HepG2 (cell line): ENCODE measurements around the gene NMRAL1. TPM values are rescaled to one million over a fixed set of nuclear protein-coding genes. Genes with fewer than 3 reads are reported as not detected.

Experiments
- ARID2 ChIP-seq: sonication (generic); formaldehyde crosslinking; IDR thresholded peaks from 2 replicates; pipeline ENCODE4 v1.8.1; 2022; ENCODE audit warnings: mild to moderate bottlenecking, missing genetic modification reagents, borderline replicate concordance
- ATM ChIP-seq: fragments of 450-650 bp; IDR thresholded peaks from 2 replicates; pipeline ENCODE4 v1.7.1; 2017; ENCODE audit warnings: mild to moderate bottlenecking, borderline replicate concordance
- CBX2 ChIP-seq, 2 experiments: fragments of 200-600 bp in 1 of 2; sonication (generic); formaldehyde crosslinking in 1 of 2; IDR thresholded peaks; 2 replicates each; pipeline versions ENCODE4 v1.7.0 to v1.8.1; 2018 to 2022; ENCODE audit warnings: low read depth in 2 of 2, low read length in 1 of 2, mild to moderate bottlenecking in 1 of 2, missing genetic modification reagents in 1 of 2
- FOXP1 ChIP-seq, 2 experiments: fragments of 450-650 bp in 1 of 2; IDR thresholded peaks; 2 replicates each; pipeline ENCODE4 v1.6.1; 2017 to 2018; ENCODE audit warnings: antibody characterized with exemption in 1 of 2
- HES4 ChIP-seq: sonication (generic); formaldehyde crosslinking; IDR thresholded peaks from 2 replicates; pipeline ENCODE4 v1.9.0; 2021; ENCODE audit warnings: mild to moderate bottlenecking, missing genetic modification reagents, borderline replicate concordance
- JUND ChIP-seq: sonication (generic); formaldehyde crosslinking; IDR thresholded peaks from 2 replicates; pipeline ENCODE4 v1.8.0; 2022; ENCODE audit warnings: mild to moderate bottlenecking, missing genetic modification reagents
- KLF9 ChIP-seq: IDR thresholded peaks from 2 replicates; pipeline ENCODE4 v1.6.1; 2016; ENCODE audit warnings: low read depth
- MEF2D ChIP-seq: sonication (generic); formaldehyde crosslinking; IDR thresholded peaks from 2 replicates; pipeline ENCODE4 v1.5.1; 2020; ENCODE audit warnings: mild to moderate bottlenecking, missing genetic modification reagents
- SMAD1 ChIP-seq: sonication (generic); formaldehyde crosslinking; IDR thresholded peaks from 2 replicates; pipeline ENCODE4 v1.4.0; 2020; ENCODE audit warnings: missing genetic modification reagents, low read depth, mild to moderate bottlenecking, borderline replicate concordance
- TBP ChIP-seq: sonication (generic); formaldehyde crosslinking; IDR thresholded peaks from 2 replicates; pipeline ENCODE4 v1.5.0; 2020; ENCODE audit warnings: missing genetic modification reagents
- TBX3 ChIP-seq: fragments of 450-650 bp; IDR thresholded peaks from 2 replicates; pipeline ENCODE4 v1.6.1; 2017; ENCODE audit warnings: antibody characterized with exemption, mild to moderate bottlenecking, inconsistent platforms, borderline replicate concordance
- ZNF230 ChIP-seq: sonication (generic); formaldehyde crosslinking; IDR thresholded peaks from 2 replicates; pipeline ENCODE4 v1.4.0; 2020; ENCODE audit warnings: mild to moderate bottlenecking, missing genetic modification reagents
- ZNF274 ChIP-seq: sonication (generic); formaldehyde crosslinking; IDR thresholded peaks from 2 replicates; pipeline ENCODE4 v1.5.1; 2020; ENCODE audit warnings: mild to moderate bottlenecking, missing genetic modification reagents
- ZNF44 ChIP-seq: sonication (generic); formaldehyde crosslinking; IDR thresholded peaks from 2 replicates; pipeline ENCODE4 v1.5.1; 2020; ENCODE audit warnings: mild to moderate bottlenecking, missing genetic modification reagents
- ZNF446 ChIP-seq: sonication (generic); formaldehyde crosslinking; IDR thresholded peaks from 2 replicates; pipeline ENCODE4 v1.5.0; 2020; ENCODE audit warnings: mild to moderate bottlenecking, missing genetic modification reagents
- ZNF737 ChIP-seq: sonication (generic); formaldehyde crosslinking; IDR thresholded peaks from 2 replicates; pipeline ENCODE4 v1.5.0; 2020; ENCODE audit warnings: missing genetic modification reagents, mild to moderate bottlenecking, borderline replicate concordance
- ZNF775 ChIP-seq: sonication (generic); formaldehyde crosslinking; IDR thresholded peaks from 2 replicates; pipeline ENCODE4 v1.4.0; 2020; ENCODE audit warnings: missing genetic modification reagents, mild to moderate bottlenecking, moderate library complexity, borderline replicate concordance
- polyA plus RNA-seq, 8 experiments: library from polyadenylated mRNA; depleted of rRNA in 3 of 8; stranded (reverse) in 7 of 8; unstranded in 1 of 8; fragments of >200 nt; fragmentation: Illumina TruSeq in 4 of 8; extraction: Trizol in 4 of 8; gene quantifications; 2 replicates each; pipeline versions ENCODE4 v1.2.1 to v1.2.3, GENCODE V29; 2011 to 2016; ENCODE audit warnings: low read depth in 4 of 8, missing spikeins in 1 of 8, mixed read lengths in 1 of 8; ENCODE audit not compliant: insufficient read depth in 1 of 8
- total RNA-seq, 5 experiments: library from RNA; depleted of rRNA; stranded (reverse); fragments of >200 nt; fragmentation: Illumina TruSeq; extraction: Trizol; gene quantifications; 2 replicates each; pipeline ENCODE4 v1.2.3, GENCODE V29; 2016; ENCODE audit warnings: low read depth in 1 of 5
- TF ChIP-seq, protein P1 (sequence below): sonication (generic); formaldehyde crosslinking; IDR thresholded peaks from 2 replicates; pipeline ENCODE4 v1.4.0; 2020; ENCODE audit warnings: missing genetic modification reagents, borderline replicate concordance
- TF ChIP-seq, protein P2 (sequence below): sonication (generic); formaldehyde crosslinking; IDR thresholded peaks from 2 replicates; pipeline ENCODE4 v1.8.1; 2022; ENCODE audit warnings: mild to moderate bottlenecking, missing genetic modification reagents
- TF ChIP-seq, protein P3 (sequence below): sonication (generic); formaldehyde crosslinking; IDR thresholded peaks from 2 replicates; pipeline ENCODE4 v1.9.0; 2021; ENCODE audit warnings: missing genetic modification reagents, mild to moderate bottlenecking, borderline replicate concordance
- TF ChIP-seq, protein P4 (sequence below): sonication (generic); formaldehyde crosslinking; IDR thresholded peaks from 2 replicates; pipeline ENCODE4 v1.4.0; 2020; ENCODE audit warnings: missing genetic modification reagents
- TF ChIP-seq, protein P5 (sequence below): sonication (generic); formaldehyde crosslinking; conservative IDR thresholded peaks from 2 replicates; pipeline ENCODE4 v1.8.0; 2022; ENCODE audit warnings: missing genetic modification reagents

Gene NMRAL1
- total and polyA plus RNA-seq, 2 of the 13 experiments (the other 11 are each of a cell fraction or from before 2014, with no cell fraction given), result 30.8 to 33.1 TPM

DNA sequence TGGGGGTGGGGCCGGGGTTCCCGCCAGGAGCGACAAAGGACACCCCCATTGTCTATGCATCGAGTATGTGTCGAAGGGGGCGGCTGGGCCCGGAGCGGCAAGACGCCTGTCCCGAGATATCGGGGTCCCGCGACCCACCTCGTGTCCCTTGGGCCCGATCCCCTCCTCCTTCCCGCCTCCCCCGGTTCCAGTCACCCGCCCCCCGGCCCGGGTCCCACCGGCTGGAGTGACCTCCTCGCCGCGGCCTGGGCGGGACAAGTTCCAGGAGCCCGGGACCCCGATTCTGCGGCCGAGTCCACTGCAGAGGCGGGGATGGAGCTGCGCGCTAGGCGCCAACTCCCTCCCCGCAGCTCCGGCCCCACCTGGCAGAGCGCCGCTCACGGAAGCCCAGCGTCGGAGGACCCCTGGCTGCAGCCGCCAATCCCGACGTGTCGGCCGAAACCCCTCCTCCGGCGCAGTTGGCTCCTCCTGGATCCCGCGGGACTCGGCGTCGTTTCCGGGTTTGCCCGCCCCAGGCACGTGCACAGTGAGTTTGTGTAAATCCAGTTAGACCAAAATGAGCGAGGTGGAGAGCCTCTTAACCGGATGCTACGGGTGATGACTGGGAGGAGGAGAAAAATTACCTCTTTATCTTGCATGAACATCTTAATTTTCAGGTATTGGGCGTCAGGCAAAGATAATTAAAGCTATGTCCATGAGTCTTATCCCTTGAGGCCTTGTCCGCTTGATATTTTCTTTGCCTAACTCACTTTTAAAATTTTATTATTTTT lies at the start of gene NMRAL1 (continued):
- TF ChIP-seq, protein P1, sequence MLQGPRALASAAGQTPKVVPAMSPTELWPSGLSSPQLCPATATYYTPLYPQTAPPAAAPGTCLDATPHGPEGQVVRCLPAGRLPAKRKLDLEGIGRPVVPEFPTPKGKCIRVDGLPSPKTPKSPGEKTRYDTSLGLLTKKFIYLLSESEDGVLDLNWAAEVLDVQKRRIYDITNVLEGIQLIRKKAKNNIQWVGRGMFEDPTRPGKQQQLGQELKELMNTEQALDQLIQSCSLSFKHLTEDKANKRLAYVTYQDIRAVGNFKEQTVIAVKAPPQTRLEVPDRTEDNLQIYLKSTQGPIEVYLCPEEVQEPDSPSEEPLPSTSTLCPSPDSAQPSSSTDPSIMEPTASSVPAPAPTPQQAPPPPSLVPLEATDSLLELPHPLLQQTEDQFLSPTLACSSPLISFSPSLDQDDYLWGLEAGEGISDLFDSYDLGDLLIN (CRISPR knock-in tag), result no peak
- no peak for TF ChIP-seq ZNF775 (CRISPR knock-in tag)
- TF ChIP-seq, protein P2, sequence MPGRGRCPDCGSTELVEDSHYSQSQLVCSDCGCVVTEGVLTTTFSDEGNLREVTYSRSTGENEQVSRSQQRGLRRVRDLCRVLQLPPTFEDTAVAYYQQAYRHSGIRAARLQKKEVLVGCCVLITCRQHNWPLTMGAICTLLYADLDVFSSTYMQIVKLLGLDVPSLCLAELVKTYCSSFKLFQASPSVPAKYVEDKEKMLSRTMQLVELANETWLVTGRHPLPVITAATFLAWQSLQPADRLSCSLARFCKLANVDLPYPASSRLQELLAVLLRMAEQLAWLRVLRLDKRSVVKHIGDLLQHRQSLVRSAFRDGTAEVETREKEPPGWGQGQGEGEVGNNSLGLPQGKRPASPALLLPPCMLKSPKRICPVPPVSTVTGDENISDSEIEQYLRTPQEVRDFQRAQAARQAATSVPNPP, result no peak
- TF ChIP-seq HES4 (CRISPR knock-in tag), result no peak
- no peak for TF ChIP-seq TBP (CRISPR knock-in tag)
- TF ChIP-seq ATM, result no peak
- TF ChIP-seq JUND, result no peak
- TF ChIP-seq, protein P3, sequence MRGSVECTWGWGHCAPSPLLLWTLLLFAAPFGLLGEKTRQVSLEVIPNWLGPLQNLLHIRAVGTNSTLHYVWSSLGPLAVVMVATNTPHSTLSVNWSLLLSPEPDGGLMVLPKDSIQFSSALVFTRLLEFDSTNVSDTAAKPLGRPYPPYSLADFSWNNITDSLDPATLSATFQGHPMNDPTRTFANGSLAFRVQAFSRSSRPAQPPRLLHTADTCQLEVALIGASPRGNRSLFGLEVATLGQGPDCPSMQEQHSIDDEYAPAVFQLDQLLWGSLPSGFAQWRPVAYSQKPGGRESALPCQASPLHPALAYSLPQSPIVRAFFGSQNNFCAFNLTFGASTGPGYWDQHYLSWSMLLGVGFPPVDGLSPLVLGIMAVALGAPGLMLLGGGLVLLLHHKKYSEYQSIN, result no peak
- no peak for TF ChIP-seq SMAD1 (CRISPR knock-in tag)
- TF ChIP-seq ARID2 (CRISPR knock-in tag), result no peak
- no peak for TF ChIP-seq KLF9 (CRISPR knock-in tag)
- TF ChIP-seq, protein P4, sequence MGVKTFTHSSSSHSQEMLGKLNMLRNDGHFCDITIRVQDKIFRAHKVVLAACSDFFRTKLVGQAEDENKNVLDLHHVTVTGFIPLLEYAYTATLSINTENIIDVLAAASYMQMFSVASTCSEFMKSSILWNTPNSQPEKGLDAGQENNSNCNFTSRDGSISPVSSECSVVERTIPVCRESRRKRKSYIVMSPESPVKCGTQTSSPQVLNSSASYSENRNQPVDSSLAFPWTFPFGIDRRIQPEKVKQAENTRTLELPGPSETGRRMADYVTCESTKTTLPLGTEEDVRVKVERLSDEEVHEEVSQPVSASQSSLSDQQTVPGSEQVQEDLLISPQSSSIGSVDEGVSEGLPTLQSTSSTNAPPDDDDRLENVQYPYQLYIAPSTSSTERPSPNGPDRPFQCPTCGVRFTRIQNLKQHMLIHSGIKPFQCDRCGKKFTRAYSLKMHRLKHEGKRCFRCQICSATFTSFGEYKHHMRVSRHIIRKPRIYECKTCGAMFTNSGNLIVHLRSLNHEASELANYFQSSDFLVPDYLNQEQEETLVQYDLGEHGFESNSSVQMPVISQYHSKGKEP (CRISPR knock-in tag), result no peak
- no peak for TF ChIP-seq ZNF44 (CRISPR knock-in tag)
- TF ChIP-seq FOXP1 (IDR thresholded peaks at IDR 0.05), result no peak
- no peak for TF ChIP-seq FOXP1 (CRISPR knock-in tag; IDR thresholded peaks at IDR 0.05)
- no peak for TF ChIP-seq ZNF230 (CRISPR knock-in tag)
- no peak for TF ChIP-seq CBX2 (IDR thresholded peaks at IDR 0.05; ENCODE audit: low read depth, low read length)
- no peak for TF ChIP-seq CBX2 (CRISPR knock-in tag; IDR thresholded peaks at IDR 0.05; ENCODE audit: low read depth)
- peak; percentile 35; the same call in 1 of the 2 replicates for TF ChIP-seq MEF2D (CRISPR knock-in tag)
- TF ChIP-seq, protein P5, sequence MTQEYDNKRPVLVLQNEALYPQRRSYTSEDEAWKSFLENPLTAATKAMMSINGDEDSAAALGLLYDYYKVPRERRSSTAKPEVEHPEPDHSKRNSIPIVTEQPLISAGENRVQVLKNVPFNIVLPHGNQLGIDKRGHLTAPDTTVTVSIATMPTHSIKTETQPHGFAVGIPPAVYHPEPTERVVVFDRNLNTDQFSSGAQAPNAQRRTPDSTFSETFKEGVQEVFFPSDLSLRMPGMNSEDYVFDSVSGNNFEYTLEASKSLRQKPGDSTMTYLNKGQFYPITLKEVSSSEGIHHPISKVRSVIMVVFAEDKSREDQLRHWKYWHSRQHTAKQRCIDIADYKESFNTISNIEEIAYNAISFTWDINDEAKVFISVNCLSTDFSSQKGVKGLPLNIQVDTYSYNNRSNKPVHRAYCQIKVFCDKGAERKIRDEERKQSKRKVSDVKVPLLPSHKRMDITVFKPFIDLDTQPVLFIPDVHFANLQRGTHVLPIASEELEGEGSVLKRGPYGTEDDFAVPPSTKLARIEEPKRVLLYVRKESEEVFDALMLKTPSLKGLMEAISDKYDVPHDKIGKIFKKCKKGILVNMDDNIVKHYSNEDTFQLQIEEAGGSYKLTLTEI (CRISPR knock-in tag), result no peak
- no peak for TF ChIP-seq ZNF737 (CRISPR knock-in tag)
- TF ChIP-seq ZNF274 (CRISPR knock-in tag), result no peak
- no peak for TF ChIP-seq ZNF446 (CRISPR knock-in tag)
- TF ChIP-seq TBX3, result no peak
